WTC11 (cell line): ENCODE data around the gene FHL1. TPM values are rescaled to one million over a fixed set of nuclear protein-coding genes. Genes with fewer than 3 reads are reported as not detected.

ENCODE experiments used
- ATAC-seq: fragments of 200-7000 bp; cut with Tn5 transposase; 2 replicates; pipeline ENCODE4 v1.10.0; 2021; ENCODE audit warnings: mild to moderate bottlenecking, moderate library complexity
- CTCF ChIA-PET: fragments of 300-600 bp; sonication (Branson Sonifier 250); formaldehyde crosslinking; loops from one replicate; lab custom pipeline; 2021; ENCODE audit warnings: antibody characterized with exemption; lab: Charles Lee
- POLR2A ChIA-PET: fragments of 350-600 bp; sonication (Branson Sonifier 250); formaldehyde crosslinking; loops from one replicate; lab custom pipeline; 2021; ENCODE audit warnings: antibody characterized with exemption; lab: Charles Lee
- DNase-seq: peaks from one replicate; pipeline ENCODE4 v3.0.0; 2021; ENCODE audit warnings: low spot score
- H3K27ac Mint-ChIP-seq: 2 replicates; pipeline ENCODE4 v1.8.0; 2021; ENCODE audit warnings: mixed read lengths
- H3K27me3 Mint-ChIP-seq: 2 replicates; pipeline ENCODE4 v1.8.0; 2021; ENCODE audit warnings: low read depth, mild to moderate bottlenecking, moderate library complexity, mixed read lengths
- H3K36me3 Mint-ChIP-seq: 2 replicates; pipeline ENCODE4 v1.8.0; 2021; ENCODE audit warnings: mixed read lengths
- H3K4me1 Mint-ChIP-seq: 2 replicates; pipeline ENCODE4 v1.8.0; 2022; ENCODE audit warnings: mixed read lengths
- H3K4me3 Mint-ChIP-seq: 2 replicates; pipeline ENCODE4 v1.8.0; 2021; ENCODE audit warnings: mild to moderate bottlenecking, moderate library complexity, mixed read lengths
- H3K9me3 Mint-ChIP-seq: 2 replicates; pipeline ENCODE4 v1.8.0; 2021; ENCODE audit warnings: mixed read lengths
- ATF6 ChIP-seq: sonication (generic); formaldehyde crosslinking; IDR thresholded peaks from 2 replicates; pipeline ENCODE4 v1.8.1; 2023; ENCODE audit warnings: mild to moderate bottlenecking, missing genetic modification reagents
- EMX1 ChIP-seq: fragments of 250-450 bp; sonication (Bioruptor Pico); IDR thresholded peaks from 2 replicates; pipeline ENCODE4 v1.8.0; 2021; ENCODE audit warnings: mild to moderate bottlenecking
- FOXJ3 ChIP-seq: sonication (generic); formaldehyde crosslinking; IDR thresholded peaks from 2 replicates; pipeline ENCODE4 v1.9.0; 2021; ENCODE audit warnings: missing genetic modification reagents, mild to moderate bottlenecking, borderline replicate concordance
- GABPB1 ChIP-seq: sonication (generic); formaldehyde crosslinking; IDR thresholded peaks from 2 replicates; pipeline ENCODE4 v1.8.1; 2023; ENCODE audit warnings: mild to moderate bottlenecking, missing genetic modification reagents
- GTF2I ChIP-seq: fragments of 250-450 bp; sonication (Bioruptor Pico); conservative IDR thresholded peaks from 2 replicates; pipeline ENCODE4 v1.4.0; 2021; ENCODE audit warnings: mild to moderate bottlenecking
- HMGXB4 ChIP-seq: sonication (generic); formaldehyde crosslinking; IDR thresholded peaks from 2 replicates; pipeline ENCODE4 v1.8.1; 2023; ENCODE audit warnings: mild to moderate bottlenecking, moderate library complexity, missing genetic modification reagents
- IRF2 ChIP-seq: sonication (generic); formaldehyde crosslinking; IDR thresholded peaks from 2 replicates; pipeline ENCODE4 v1.8.0; 2022; ENCODE audit warnings: low read depth, missing genetic modification reagents, borderline replicate concordance
- JUN ChIP-seq: sonication (generic); formaldehyde crosslinking; IDR thresholded peaks from 2 replicates; pipeline ENCODE4 v1.8.0; 2023; ENCODE audit warnings: mild to moderate bottlenecking, missing genetic modification reagents
- KAT7 ChIP-seq: sonication (generic); formaldehyde crosslinking; IDR thresholded peaks from 2 replicates; pipeline ENCODE4 v1.8.1; 2023; ENCODE audit warnings: missing genetic modification reagents, mild to moderate bottlenecking, borderline replicate concordance
- MAX ChIP-seq: sonication (generic); formaldehyde crosslinking; IDR thresholded peaks from 2 replicates; pipeline ENCODE4 v1.8.0; 2022; ENCODE audit warnings: mild to moderate bottlenecking, missing genetic modification reagents
- NR1H2 ChIP-seq: sonication (generic); formaldehyde crosslinking; IDR thresholded peaks from 2 replicates; pipeline ENCODE4 v1.9.0; 2021; ENCODE audit warnings: mild to moderate bottlenecking, moderate library complexity, missing genetic modification reagents
- OVOL2 ChIP-seq: fragments of 250-450 bp; sonication (Bioruptor Pico); IDR thresholded peaks from 2 replicates; pipeline ENCODE4 v1.9.0; 2021; ENCODE audit warnings: mild to moderate bottlenecking, borderline replicate concordance
- PRRX2 ChIP-seq: fragments of 250-450 bp; sonication (Bioruptor Pico); IDR thresholded peaks from 2 replicates; pipeline ENCODE4 v1.8.0; 2021; ENCODE audit warnings: mild to moderate bottlenecking
- STAT6 ChIP-seq: sonication (generic); formaldehyde crosslinking; conservative IDR thresholded peaks from 2 replicates; pipeline ENCODE4 v1.8.1; 2023; ENCODE audit warnings: mild to moderate bottlenecking, low read depth, missing genetic modification reagents, moderate library complexity
- TCF7 ChIP-seq: sonication (generic); formaldehyde crosslinking; IDR thresholded peaks from 2 replicates; pipeline ENCODE4 v1.8.0; 2022; ENCODE audit warnings: mild to moderate bottlenecking, low read depth, missing genetic modification reagents, moderate library complexity
- TP53 ChIP-seq: sonication (generic); formaldehyde crosslinking; IDR thresholded peaks from 2 replicates; pipeline ENCODE4 v1.8.1; 2023; ENCODE audit warnings: mild to moderate bottlenecking, missing genetic modification reagents
- USF2 ChIP-seq: sonication (generic); formaldehyde crosslinking; IDR thresholded peaks from 2 replicates; pipeline ENCODE4 v1.8.1; 2023; ENCODE audit warnings: mild to moderate bottlenecking, missing genetic modification reagents, moderate library complexity
- ZNF121 ChIP-seq: sonication (generic); formaldehyde crosslinking; IDR thresholded peaks from 2 replicates; pipeline ENCODE4 v1.8.0; 2023; ENCODE audit warnings: missing genetic modification reagents
- ZNF416 ChIP-seq: fragments of 250-450 bp; sonication (Bioruptor Pico); IDR thresholded peaks from 2 replicates; pipeline ENCODE4 v1.9.0; 2021; ENCODE audit warnings: mild to moderate bottlenecking, inconsistent platforms
- ZNF423 ChIP-seq: fragments of 250-450 bp; sonication (Bioruptor Pico); IDR thresholded peaks from 2 replicates; pipeline ENCODE4 v2.1.2; 2022; ENCODE audit warnings: mild to moderate bottlenecking, moderate library complexity
- ZNF425 ChIP-seq: fragments of 250-450 bp; sonication (Bioruptor Pico); conservative IDR thresholded peaks from 2 replicates; pipeline ENCODE4 v1.9.0; 2021; ENCODE audit warnings: mild to moderate bottlenecking
- total RNA-seq: library from RNA; stranded (reverse); gene quantifications from 3 replicates; pipeline ENCODE4 v1.2.3, GENCODE V29; 2021

FHL1 gene
- total RNA-seq, 1 experiment from 2014 or later: 43.5 TPM

GRCh38 chrX:136246201-136246600 lies 98.9 kb downstream of the FHL1 start:
- CTCF ChIA-PET: no interaction called here
- POLR2A ChIA-PET: no interaction called here
- TF ChIP-seq MAX (no peak), ZNF121 (CRISPR knock-in tag) (no peak), TP53 (CRISPR knock-in tag) (no peak), STAT6 (CRISPR knock-in tag) (no peak), JUN (CRISPR knock-in tag) (no peak), IRF2 (CRISPR knock-in tag) (no peak), NR1H2 (CRISPR knock-in tag) (no peak), GTF2I (CRISPR knock-in tag) (no peak), OVOL2 (CRISPR knock-in tag) (no peak), ATF6 (CRISPR knock-in tag) (no peak), HMGXB4 (no peak), FOXJ3 (CRISPR knock-in tag) (no peak), EMX1 (CRISPR knock-in tag) (no peak)
- H3K4me3 Mint-ChIP-seq: no peak overlapping the region
- peaks cover 14% of the 10 kb centered on the region for H3K36me3 Mint-ChIP-seq
- H3K27me3 Mint-ChIP-seq: no peaks in the 10 kb centered on the region
- ATAC-seq: no peak
- peaks cover 13% of the 10 kb centered on the region for H3K4me1 Mint-ChIP-seq
- DNase-seq: no peak
- no peak overlapping the region for H3K27ac Mint-ChIP-seq
- H3K9me3 Mint-ChIP-seq: no peaks in the 10 kb centered on the region

- CTCF ChIA-PET: no interaction called here
- peak; percentile 14 for ATAC-seq
Observed at GRCh38 chrX:136250191-136251040, 103.1 kb downstream of the FHL1 start.

More at GRCh38 chrX:136250191-136251040, 103.1 kb downstream of the FHL1 start:
- Mint-ChIP-seq H3K9me3 (no peaks in the 10 kb centered on the region), H3K4me1 (peaks cover 18% of the 10 kb centered on the region), H3K4me3 (peak overlapping the region; percentile 75), H3K27me3 (no peaks in the 10 kb centered on the region; the same call in 1 of the 2 replicates), H3K36me3 (no peaks in the 10 kb centered on the region), H3K27ac (no peak overlapping the region)
- POLR2A ChIA-PET: no interaction called here
- no peak for DNase-seq
- TF ChIP-seq ZNF416 (CRISPR knock-in tag) (no peak), KAT7 (no peak), PRRX2 (CRISPR knock-in tag) (no peak), TCF7 (CRISPR knock-in tag) (no peak), USF2 (CRISPR knock-in tag) (no peak), ZNF423 (CRISPR knock-in tag) (no peak), ZNF425 (CRISPR knock-in tag) (no peak), GABPB1 (CRISPR knock-in tag) (no peak)
